Measurements from ENCODE around the gene UNC50.

GRCh38 chr2:98607104-98607503, 1.3 kb upstream of the UNC50 start:
- TF ChIP-seq, protein P1, sequence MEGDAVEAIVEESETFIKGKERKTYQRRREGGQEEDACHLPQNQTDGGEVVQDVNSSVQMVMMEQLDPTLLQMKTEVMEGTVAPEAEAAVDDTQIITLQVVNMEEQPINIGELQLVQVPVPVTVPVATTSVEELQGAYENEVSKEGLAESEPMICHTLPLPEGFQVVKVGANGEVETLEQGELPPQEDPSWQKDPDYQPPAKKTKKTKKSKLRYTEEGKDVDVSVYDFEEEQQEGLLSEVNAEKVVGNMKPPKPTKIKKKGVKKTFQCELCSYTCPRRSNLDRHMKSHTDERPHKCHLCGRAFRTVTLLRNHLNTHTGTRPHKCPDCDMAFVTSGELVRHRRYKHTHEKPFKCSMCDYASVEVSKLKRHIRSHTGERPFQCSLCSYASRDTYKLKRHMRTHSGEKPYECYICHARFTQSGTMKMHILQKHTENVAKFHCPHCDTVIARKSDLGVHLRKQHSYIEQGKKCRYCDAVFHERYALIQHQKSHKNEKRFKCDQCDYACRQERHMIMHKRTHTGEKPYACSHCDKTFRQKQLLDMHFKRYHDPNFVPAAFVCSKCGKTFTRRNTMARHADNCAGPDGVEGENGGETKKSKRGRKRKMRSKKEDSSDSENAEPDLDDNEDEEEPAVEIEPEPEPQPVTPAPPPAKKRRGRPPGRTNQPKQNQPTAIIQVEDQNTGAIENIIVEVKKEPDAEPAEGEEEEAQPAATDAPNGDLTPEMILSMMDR (IDR thresholded peaks at IDR 0.05): no peak
- no peak for TF ChIP-seq POLR2AphosphoS5 (IDR thresholded peaks at IDR 0.05)
- TF ChIP-seq EP300 (IDR thresholded peaks at IDR 0.05): no peak
- no peak for TF ChIP-seq POLR2A (IDR thresholded peaks at IDR 0.05)
